Measurements from ENCODE around the gene PNKD.

Gene PNKD

GRCh38 chr2:218289639-218290315, 19.5 kb downstream of the PNKD start:
- H3K27ac ChIP-seq: peak overlapping the region; percentile 96
- peaks cover 5% of the 10 kb centered on the region for H3K36me3 ChIP-seq
- peaks cover 94 to 96% of the 10 kb centered on the region in 2 experiments for H3K4me1 ChIP-seq (ENCODE audit: control insufficient read depth in 1 of 2, insufficient read depth in 1 of 2, low read depth in 1 of 2, low read length in 1 of 2)
- TF ChIP-seq, protein P1, sequence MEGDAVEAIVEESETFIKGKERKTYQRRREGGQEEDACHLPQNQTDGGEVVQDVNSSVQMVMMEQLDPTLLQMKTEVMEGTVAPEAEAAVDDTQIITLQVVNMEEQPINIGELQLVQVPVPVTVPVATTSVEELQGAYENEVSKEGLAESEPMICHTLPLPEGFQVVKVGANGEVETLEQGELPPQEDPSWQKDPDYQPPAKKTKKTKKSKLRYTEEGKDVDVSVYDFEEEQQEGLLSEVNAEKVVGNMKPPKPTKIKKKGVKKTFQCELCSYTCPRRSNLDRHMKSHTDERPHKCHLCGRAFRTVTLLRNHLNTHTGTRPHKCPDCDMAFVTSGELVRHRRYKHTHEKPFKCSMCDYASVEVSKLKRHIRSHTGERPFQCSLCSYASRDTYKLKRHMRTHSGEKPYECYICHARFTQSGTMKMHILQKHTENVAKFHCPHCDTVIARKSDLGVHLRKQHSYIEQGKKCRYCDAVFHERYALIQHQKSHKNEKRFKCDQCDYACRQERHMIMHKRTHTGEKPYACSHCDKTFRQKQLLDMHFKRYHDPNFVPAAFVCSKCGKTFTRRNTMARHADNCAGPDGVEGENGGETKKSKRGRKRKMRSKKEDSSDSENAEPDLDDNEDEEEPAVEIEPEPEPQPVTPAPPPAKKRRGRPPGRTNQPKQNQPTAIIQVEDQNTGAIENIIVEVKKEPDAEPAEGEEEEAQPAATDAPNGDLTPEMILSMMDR (IDR thresholded peaks at IDR 0.05): no peak
- no peaks in the 10 kb centered on the region for H3K27me3 ChIP-seq
- H3K4me3 ChIP-seq (ENCODE audit: low read depth in 1 of 2, low read length in 1 of 2): peak overlapping the region; percentile 86 to 95
- no peaks in the 10 kb centered on the region for H3K9me3 ChIP-seq

- Histone ChIP-seq H3K9me3 (no peaks in the 10 kb centered on the region), H3K27me3 (no peaks in the 10 kb centered on the region), H3K36me3 (no peaks in the 10 kb centered on the region), H3K27ac (peak overlapping the region; percentile 96), H3K4me1 (ENCODE audit: control insufficient read depth in 1 of 2, insufficient read depth in 1 of 2, low read depth in 1 of 2, low read length in 1 of 2) (peaks cover 90 to 91% of the 10 kb centered on the region in 2 experiments), H3K4me3 (ENCODE audit: low read depth in 1 of 2, low read length in 1 of 2) (peak overlapping the region; percentile 86 to 95)
- TF ChIP-seq, protein P1 (IDR thresholded peaks at IDR 0.05): no peak
Measured at GRCh38 chr2:218290316-218291261, 20.3 kb downstream of the PNKD start.

- H3K27me3 ChIP-seq: no peaks in the 10 kb centered on the region
- H3K4me1 ChIP-seq (ENCODE audit: control insufficient read depth in 1 of 2, insufficient read depth in 1 of 2, low read depth in 1 of 2, low read length in 1 of 2): peaks cover 81 to 82% of the 10 kb centered on the region in 2 experiments
- H3K4me3 ChIP-seq (ENCODE audit: low read depth in 1 of 2, low read length in 1 of 2): peak overlapping the region; percentile 86 to 95
- peak overlapping the region; percentile 96 for H3K27ac ChIP-seq
- TF ChIP-seq, protein P1 (IDR thresholded peaks at IDR 0.05): no peak
- H3K36me3 ChIP-seq: no peaks in the 10 kb centered on the region
- H3K9me3 ChIP-seq: no peaks in the 10 kb centered on the region
Measured at GRCh38 chr2:218291318-218292047, 21.2 kb downstream of the PNKD start.

GRCh38 chr2:218292048-218293014, 22.0 kb downstream of the PNKD start, which contains the start of gene TMBIM1:
Gene TMBIM1, minus strand, starts transcription at chr2:218292503. Its CDS starts 10,362 bp downstream, at chr2:218282141.
- peaks cover 72 to 74% of the 10 kb centered on the region in 2 experiments for H3K4me1 ChIP-seq (ENCODE audit: control insufficient read depth in 1 of 2, insufficient read depth in 1 of 2, low read depth in 1 of 2, low read length in 1 of 2)

More at GRCh38 chr2:218292048-218293014, 22.0 kb downstream of the PNKD start, which contains the start of gene TMBIM1:
- Histone ChIP-seq H3K27me3 (no peaks in the 10 kb centered on the region), H3K9me3 (no peaks in the 10 kb centered on the region), H3K4me3 (ENCODE audit: low read depth in 1 of 2, low read length in 1 of 2) (peak within 1 kb of the TSS; percentile 86 to 95), H3K27ac (peak within 1 kb of the TSS; percentile 96), H3K36me3 (no peaks in the 10 kb centered on the region)
- TF ChIP-seq, protein P1 (IDR thresholded peaks at IDR 0.05): peak; percentile 92

Data from neutrophil (primary cell).